Fibroblast of peridontal ligament (primary cell): ENCODE measurements around the gene ZFAND2B.
"Not testable (repeated sequence)": the region's sequence is repeated elsewhere in the genome, so short reads cannot be mapped to it uniquely, and the experiment has no call there.

Source experiments
- DNase-seq: peaks from one replicate; pipeline ENCODE4 v3.0.0-alpha.2; 2010; ENCODE audit errors: extremely low read depth

Gene ZFAND2B

DNA sequence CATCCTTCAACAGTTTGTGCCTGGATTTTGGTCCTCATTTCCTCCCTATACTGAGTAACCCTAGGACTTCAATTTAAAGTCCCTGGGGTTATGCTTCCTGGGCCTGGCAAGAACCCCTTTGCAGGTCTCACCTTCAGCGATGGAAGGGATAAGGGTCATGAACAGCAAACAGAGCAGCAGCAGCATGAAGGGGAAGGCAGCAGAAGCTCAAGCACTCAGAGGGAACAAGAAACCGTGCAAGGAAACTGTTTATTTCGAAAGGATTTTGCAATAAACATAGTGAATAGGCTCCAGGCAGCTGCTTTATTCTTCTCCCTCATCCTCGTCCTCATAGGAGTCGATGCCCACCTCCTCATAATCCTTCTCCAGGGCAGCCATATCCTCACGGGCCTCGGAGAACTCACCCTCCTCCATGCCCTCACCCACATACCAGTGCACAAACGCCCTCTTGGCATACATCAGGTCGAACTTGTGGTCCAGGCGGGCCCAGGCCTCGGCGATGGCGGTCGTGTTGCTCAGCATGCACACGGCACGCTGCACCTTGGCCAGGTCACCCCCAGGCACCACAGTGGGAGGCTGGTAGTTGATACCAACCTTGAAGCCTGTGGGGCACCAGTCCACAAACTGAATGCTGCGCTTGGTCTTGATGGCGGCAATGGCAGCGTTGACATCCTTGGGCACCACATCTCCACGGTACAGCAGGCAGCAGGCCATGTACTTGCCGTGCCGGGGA, 43.6 kb downstream of the ZFAND2B start:
- no peak for DNase-seq

DNA sequence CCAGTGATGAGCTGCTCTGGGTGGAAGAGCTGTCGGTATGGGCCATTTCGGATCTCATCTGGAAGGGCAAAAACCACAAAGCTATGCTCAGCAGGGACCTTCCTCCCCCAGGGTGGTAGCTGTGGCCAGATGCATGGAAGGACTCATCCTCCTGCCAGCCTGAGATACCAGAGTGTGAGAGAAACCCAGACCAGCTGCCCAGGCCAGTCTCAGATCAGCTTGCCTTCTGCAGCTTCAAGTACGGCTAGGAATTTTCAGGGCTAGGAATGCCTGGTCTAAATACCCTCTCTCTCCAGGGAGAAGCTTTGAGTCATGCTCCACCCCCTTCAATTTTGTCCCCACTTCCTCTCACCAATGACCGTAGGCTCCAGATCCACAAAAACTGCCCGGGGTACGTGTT, 45.1 kb downstream of the ZFAND2B start:
- peak; percentile 59 for DNase-seq

DNA sequence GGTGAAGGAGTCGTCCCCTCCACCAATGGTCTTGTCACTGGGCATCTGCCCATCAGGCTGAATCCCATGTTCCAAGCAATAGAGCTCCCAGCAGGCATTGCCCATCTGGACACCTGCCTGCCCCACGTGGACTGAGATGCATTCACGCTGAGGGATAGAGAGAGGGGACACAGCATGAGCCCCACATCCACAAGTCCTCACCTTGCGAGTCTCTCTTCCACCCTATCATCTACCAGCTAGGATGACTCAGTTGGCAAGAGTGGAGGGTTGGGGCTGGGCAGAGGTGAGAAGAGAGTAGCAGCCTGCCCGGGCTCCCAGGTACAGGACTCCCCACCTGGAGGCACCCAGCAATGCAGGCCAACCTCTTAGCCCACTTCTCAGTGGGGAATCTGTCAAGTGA, 45.5 kb downstream of the ZFAND2B start:
- no peak for DNase-seq

DNA sequence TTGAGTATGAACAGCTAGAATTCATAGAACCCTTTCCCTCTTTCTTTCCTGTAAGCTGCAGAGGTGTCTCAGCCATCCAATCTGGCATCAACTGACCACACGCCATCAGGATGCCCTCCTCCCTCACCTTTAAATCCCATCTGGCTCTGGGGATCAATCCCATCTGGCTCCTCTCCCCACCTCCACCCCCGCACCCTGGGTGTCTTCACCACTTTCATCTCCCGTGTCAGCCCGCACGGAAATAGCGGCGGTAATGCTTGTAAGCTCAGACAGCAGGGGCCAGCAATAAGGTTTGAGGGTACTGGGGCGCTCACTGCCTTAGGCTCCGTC, 46.0 kb downstream of the ZFAND2B start:
- no peak for DNase-seq

DNA sequence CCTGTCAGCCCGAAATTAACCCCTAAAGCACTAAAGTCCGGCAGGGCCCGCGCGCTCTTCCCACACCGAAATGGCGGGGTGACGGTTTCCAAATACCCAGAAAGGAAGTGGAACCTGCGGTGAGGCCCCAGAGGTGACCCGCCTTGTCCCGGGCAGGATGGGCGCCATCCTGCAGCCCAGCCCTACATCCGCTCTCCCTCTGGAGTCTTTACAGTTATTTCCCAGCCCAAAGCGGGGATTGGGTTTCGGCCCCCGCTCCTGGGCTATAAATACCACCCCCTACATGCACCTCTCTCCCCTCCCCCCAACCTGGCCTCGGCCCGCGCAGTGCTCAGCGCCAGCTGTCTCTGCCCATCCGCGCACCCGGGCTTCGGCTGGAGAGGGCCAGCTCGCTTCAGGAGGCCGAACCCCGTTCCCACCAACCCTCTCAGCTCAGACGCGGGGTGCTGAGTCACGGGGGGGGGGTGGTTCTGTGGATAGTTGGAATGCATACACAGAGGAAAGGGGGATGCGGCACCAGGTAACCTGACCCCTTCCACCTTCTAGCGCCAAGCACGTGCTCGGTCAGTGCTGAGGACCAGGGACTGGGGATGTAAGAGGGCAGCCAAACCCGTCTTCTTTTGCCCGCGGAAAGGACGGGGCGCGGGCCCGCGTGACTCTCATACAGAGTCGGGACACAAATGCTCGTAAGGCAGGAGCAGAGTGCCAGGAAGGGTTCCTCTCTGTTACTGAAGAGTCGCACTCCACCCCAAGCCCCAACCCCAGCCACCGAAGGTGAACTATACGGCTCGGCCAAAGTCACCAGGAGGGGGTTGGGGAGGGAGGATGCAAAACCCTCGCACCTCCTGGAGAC, 46.5 kb downstream of the ZFAND2B start, which contains the start of gene TUBA4B:
Gene TUBA4B, plus strand, starts transcription at position 344 of the 853 bp plus-strand sequence. Its CDS starts 165 bp downstream, at position 509.
- DNase-seq: no peak

DNA sequence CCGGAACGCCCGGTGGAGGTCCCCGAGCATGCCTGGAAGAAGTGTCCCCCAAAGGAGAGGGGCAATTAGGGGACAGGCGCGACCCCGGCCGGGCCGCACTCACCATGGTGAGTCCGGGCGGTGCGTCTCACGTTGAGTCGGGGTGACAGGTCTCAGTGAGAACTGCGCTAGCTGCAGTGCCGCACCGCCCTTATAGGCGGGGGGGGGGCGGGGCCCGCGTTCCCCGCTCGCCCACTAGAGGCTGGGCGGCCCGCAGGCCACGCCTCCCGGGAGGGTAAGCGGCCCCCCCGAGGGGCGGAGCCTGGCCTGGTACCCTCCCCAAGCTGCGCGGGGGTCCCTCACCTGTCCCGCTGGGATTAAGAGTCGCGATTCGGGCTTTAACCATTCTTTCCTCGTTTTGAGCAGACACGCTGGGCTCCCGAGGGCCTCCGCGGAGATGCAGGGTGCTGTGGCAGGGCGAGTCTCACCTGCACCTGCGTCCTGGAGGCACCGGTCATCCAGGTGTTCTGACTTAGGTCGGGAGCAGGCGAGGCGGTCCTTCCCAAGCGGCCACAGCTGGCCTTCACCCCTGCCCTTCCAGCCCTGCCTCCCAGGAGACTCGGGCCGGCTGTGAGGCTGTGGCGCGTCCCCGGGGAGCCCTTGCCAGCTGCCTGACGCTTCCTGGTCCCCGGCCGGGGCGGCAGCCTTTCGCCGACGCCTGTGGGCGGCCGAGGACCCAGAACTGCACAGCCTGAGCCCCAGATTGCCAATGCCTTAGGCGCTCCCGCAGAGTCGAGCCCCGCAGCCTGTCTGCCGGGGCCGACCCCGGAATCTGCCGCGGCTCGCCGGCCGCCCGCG, 47.4 kb downstream of the ZFAND2B start, which contains the start of gene TUBA4A:
Gene TUBA4A, minus strand, starts transcription at position 166 of the 837 bp plus-strand sequence. Its CDS starts 60 bp downstream, at position 106.
- peak; percentile 35 for DNase-seq

DNA sequence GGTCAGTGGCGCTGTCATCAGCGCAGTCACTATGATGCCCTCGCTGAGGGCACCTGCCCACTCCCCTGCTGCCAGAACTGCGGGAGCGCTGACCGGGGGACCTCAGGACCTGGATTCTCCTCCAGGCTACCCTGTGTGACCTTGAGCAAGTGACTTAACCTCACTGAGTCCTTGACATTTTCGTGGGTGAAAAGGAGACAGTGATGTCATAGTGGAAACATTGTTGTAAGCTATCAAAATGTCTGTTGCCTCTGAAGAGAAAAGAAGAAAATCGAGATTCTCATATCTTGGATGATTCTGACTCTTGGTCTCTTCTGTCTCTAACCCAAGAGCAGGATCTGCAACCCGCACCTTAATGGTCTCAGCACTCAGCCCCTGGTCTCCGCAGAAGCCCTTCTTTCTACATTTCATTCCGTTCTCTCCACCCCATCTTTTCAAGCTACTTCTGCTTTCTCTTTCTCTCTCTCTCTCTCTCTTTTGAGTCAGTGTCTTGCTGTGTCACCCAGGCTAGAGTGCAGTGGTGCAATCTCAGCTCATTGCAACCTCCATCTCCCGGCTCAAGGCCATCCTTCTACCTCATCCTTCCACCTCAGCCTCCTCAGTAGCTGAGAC, 48.1 kb downstream of the ZFAND2B start:
- peak; percentile 31 for DNase-seq

DNA sequence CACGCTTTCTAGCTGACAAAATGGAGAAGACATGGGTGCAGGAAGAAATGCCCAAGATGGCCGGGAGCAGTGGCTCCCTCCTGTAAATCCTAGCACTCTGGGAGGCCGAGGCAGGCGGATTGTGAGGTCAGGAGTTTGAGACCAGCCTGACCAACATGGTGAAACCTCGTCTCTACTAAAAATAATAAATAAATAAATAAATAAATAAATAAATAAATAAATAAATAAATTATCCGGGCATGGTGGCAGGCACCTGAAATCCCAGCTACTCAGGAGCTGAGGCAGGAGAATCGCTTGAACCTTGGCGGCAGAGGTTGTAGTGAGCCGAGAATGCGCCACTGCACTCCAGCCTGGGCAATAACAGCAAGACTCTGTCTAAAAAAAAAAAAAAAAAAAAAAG, 52.4 kb downstream of the ZFAND2B start:
- not testable (repeated sequence) for DNase-seq
